Measurements from ENCODE around the gene MOB3B.

- TF ChIP-seq, protein P1, sequence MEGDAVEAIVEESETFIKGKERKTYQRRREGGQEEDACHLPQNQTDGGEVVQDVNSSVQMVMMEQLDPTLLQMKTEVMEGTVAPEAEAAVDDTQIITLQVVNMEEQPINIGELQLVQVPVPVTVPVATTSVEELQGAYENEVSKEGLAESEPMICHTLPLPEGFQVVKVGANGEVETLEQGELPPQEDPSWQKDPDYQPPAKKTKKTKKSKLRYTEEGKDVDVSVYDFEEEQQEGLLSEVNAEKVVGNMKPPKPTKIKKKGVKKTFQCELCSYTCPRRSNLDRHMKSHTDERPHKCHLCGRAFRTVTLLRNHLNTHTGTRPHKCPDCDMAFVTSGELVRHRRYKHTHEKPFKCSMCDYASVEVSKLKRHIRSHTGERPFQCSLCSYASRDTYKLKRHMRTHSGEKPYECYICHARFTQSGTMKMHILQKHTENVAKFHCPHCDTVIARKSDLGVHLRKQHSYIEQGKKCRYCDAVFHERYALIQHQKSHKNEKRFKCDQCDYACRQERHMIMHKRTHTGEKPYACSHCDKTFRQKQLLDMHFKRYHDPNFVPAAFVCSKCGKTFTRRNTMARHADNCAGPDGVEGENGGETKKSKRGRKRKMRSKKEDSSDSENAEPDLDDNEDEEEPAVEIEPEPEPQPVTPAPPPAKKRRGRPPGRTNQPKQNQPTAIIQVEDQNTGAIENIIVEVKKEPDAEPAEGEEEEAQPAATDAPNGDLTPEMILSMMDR (IDR thresholded peaks at IDR 0.05), result no peak
- no peak for TF ChIP-seq POLR2A (IDR thresholded peaks at IDR 0.05)
Observed at GRCh38 chr9:27442464-27442863, 87.2 kb downstream of the MOB3B start.
